Measurements from ENCODE around the gene MAP2K6.

DNA sequence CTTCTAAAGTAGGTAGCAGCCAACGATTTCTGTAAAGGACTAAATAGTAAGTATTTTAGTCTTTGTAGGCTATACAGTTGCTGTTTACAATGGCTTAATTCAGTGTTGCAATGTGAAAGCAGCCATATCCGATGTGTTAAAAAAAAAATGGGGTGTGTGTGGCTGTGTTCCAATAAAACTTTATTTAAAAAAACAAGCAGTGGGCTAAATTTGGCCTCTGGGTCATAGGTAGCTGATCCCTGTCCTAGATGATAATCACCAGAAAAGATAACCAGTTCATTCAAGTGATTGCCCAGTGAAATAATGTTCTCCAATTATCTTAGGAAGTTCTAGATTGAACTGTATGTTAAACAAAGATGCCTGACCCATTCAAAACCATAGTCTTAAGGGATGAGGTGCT, 124.3 kb downstream of the MAP2K6 start:
- no peak for TF ChIP-seq POLR2A (IDR thresholded peaks at IDR 0.05; ENCODE audit: low read depth, low read length)
- no peak for TF ChIP-seq TAF1 (IDR thresholded peaks at IDR 0.05; ENCODE audit: low read depth, low read length)
- no peak for TF ChIP-seq POLR2AphosphoS5 (IDR thresholded peaks at IDR 0.05; ENCODE audit: low read depth, low read length)

Measured in GM12891 (cell line).